ENCODE results near the gene EHMT2. TPM values are rescaled to one million over a fixed set of nuclear protein-coding genes. Genes with fewer than 3 reads are reported as not detected.

The EHMT2 gene
- total and polyA plus RNA-seq, 2 of the 13 experiments (the other 11 are each of a cell fraction or from before 2014, with no cell fraction given): 55.2 to 69.2 TPM

DNA sequence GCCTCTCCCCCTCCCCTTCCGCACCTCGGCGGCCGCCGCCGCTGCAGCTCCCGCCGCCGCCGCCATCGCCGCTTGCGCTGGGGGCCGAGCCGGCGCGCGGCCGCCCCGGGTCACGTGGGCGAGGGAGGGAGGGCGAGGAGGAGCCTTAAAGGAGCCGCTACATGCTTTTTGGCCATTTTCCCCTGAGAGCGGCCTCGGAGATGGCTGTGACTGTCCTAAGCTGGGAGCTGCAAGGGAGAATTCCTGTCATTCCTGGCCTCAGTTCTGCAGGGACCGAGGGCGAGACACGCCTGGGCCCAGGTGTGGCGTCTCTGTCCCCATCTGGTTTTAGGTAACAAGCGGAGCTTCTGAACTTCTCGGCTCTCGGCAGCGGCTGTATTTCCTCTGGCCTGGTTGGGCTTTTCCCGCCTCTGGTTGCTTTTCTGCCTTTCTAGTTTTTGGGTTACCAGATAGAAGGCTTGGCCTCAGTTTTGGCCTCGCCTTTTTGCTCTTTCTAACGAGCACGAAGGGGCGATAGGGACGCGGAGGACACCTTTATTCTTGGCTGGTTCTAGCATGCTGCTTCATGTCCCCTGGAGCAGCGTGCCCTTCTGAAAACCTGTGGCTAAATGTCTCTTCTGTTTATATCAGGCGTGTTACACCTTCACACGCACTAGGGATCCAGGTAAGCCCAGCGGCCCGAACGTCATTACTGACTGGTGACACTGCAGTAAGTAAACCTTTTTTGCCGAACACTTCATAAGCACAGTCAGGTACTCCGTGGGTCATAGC lies at the start of gene EHMT2 (continued):
- TF ChIP-seq, protein P1, sequence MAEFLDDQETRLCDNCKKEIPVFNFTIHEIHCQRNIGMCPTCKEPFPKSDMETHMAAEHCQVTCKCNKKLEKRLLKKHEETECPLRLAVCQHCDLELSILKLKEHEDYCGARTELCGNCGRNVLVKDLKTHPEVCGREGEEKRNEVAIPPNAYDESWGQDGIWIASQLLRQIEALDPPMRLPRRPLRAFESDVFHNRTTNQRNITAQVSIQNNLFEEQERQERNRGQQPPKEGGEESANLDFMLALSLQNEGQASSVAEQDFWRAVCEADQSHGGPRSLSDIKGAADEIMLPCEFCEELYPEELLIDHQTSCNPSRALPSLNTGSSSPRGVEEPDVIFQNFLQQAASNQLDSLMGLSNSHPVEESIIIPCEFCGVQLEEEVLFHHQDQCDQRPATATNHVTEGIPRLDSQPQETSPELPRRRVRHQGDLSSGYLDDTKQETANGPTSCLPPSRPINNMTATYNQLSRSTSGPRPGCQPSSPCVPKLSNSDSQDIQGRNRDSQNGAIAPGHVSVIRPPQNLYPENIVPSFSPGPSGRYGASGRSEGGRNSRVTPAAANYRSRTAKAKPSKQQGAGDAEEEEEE (CRISPR knock-in tag; IDR thresholded peaks at IDR 0.05; ENCODE audit: borderline replicate concordance): no peak
- TF ChIP-seq ZNF670 (CRISPR knock-in tag; IDR thresholded peaks at IDR 0.05; ENCODE audit: borderline replicate concordance) (no peak), ZNF772 (CRISPR knock-in tag; IDR thresholded peaks at IDR 0.05) (no peak), CBX2 (IDR thresholded peaks at IDR 0.05; ENCODE audit: low read depth, low read length) (no peak), CBX2 (CRISPR knock-in tag; IDR thresholded peaks at IDR 0.05; ENCODE audit: low read depth) (no peak), NFE2 (CRISPR knock-in tag; IDR thresholded peaks at IDR 0.05) (no peak), NFYB (CRISPR knock-in tag; IDR thresholded peaks at IDR 0.05) (no peak; the same call in 1 of the 2 replicates), ZNF564 (CRISPR knock-in tag; IDR thresholded peaks at IDR 0.05) (peak; percentile 59), THYN1 (CRISPR knock-in tag; IDR thresholded peaks at IDR 0.05; ENCODE audit: borderline replicate concordance, low read depth) (no peak), ZNF780A (CRISPR knock-in tag; IDR thresholded peaks at IDR 0.05) (no peak), ZNF326 (CRISPR knock-in tag; IDR thresholded peaks at IDR 0.05; ENCODE audit: borderline replicate concordance) (peak; percentile 81; the same call in 1 of the 2 replicates), ZMYM3 (CRISPR knock-in tag; IDR thresholded peaks at IDR 0.05) (peak; percentile 53; the same call in 1 of the 2 replicates), ZFAT (CRISPR knock-in tag; conservative IDR thresholded peaks at IDR 0.05) (no peak), ZNF737 (CRISPR knock-in tag; IDR thresholded peaks at IDR 0.05; ENCODE audit: borderline replicate concordance) (peak; percentile 22; the same call in 1 of the 2 replicates), ZNF550 (CRISPR knock-in tag; IDR thresholded peaks at IDR 0.05; ENCODE audit: borderline replicate concordance) (no peak)
- TF ChIP-seq, protein P2, sequence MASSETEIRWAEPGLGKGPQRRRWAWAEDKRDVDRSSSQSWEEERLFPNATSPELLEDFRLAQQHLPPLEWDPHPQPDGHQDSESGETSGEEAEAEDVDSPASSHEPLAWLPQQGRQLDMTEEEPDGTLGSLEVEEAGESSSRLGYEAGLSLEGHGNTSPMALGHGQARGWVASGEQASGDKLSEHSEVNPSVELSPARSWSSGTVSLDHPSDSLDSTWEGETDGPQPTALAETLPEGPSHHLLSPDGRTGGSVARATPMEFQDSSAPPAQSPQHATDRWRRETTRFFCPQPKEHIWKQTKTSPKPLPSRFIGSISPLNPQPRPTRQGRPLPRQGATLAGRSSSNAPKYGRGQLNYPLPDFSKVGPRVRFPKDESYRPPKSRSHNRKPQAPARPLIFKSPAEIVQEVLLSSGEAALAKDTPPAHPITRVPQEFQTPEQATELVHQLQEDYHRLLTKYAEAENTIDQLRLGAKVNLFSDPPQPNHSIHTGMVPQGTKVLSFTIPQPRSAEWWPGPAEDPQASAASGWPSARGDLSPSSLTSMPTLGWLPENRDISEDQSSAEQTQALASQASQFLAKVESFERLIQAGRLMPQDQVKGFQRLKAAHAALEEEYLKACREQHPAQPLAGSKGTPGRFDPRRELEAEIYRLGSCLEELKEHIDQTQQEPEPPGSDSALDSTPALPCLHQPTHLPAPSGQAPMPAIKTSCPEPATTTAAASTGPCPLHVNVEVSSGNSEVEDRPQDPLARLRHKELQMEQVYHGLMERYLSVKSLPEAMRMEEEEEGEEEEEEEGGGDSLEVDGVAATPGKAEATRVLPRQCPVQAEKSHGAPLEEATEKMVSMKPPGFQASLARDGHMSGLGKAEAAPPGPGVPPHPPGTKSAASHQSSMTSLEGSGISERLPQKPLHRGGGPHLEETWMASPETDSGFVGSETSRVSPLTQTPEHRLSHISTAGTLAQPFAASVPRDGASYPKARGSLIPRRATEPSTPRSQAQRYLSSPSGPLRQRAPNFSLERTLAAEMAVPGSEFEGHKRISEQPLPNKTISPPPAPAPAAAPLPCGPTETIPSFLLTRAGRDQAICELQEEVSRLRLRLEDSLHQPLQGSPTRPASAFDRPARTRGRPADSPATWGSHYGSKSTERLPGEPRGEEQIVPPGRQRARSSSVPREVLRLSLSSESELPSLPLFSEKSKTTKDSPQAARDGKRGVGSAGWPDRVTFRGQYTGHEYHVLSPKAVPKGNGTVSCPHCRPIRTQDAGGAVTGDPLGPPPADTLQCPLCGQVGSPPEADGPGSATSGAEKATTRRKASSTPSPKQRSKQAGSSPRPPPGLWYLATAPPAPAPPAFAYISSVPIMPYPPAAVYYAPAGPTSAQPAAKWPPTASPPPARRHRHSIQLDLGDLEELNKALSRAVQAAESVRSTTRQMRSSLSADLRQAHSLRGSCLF (CRISPR knock-in tag; IDR thresholded peaks at IDR 0.05; ENCODE audit: borderline replicate concordance): no peak
- TF ChIP-seq, protein P3, sequence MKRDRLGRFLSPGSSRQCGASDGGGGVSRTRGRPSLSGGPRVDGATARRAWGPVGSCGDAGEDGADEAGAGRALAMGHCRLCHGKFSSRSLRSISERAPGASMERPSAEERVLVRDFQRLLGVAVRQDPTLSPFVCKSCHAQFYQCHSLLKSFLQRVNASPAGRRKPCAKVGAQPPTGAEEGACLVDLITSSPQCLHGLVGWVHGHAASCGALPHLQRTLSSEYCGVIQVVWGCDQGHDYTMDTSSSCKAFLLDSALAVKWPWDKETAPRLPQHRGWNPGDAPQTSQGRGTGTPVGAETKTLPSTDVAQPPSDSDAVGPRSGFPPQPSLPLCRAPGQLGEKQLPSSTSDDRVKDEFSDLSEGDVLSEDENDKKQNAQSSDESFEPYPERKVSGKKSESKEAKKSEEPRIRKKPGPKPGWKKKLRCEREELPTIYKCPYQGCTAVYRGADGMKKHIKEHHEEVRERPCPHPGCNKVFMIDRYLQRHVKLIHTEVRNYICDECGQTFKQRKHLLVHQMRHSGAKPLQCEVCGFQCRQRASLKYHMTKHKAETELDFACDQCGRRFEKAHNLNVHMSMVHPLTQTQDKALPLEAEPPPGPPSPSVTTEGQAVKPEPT (CRISPR knock-in tag; IDR thresholded peaks at IDR 0.05; ENCODE audit: low read depth): no peak

Measured in HepG2 (cell line).